ENCODE results near the gene SLCO6A1. TPM values are rescaled to one million over a fixed set of nuclear protein-coding genes. Genes with fewer than 3 reads are reported as not detected.

The SLCO6A1 gene, protein sequence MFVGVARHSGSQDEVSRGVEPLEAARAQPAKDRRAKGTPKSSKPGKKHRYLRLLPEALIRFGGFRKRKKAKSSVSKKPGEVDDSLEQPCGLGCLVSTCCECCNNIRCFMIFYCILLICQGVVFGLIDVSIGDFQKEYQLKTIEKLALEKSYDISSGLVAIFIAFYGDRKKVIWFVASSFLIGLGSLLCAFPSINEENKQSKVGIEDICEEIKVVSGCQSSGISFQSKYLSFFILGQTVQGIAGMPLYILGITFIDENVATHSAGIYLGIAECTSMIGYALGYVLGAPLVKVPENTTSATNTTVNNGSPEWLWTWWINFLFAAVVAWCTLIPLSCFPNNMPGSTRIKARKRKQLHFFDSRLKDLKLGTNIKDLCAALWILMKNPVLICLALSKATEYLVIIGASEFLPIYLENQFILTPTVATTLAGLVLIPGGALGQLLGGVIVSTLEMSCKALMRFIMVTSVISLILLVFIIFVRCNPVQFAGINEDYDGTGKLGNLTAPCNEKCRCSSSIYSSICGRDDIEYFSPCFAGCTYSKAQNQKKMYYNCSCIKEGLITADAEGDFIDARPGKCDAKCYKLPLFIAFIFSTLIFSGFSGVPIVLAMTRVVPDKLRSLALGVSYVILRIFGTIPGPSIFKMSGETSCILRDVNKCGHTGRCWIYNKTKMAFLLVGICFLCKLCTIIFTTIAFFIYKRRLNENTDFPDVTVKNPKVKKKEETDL
- not detected in 3 replicates for polyA plus RNA-seq
- not detected for polyA plus RNA-seq (2011; ENCODE audit: low read depth)
- polyA plus RNA-seq (2011; cell fraction: cytosol; rRNA removed) = not detected in 2 replicates
- not detected in 2 replicates for polyA plus RNA-seq (2011; cell fraction: nucleus; rRNA removed)
- not detected in 2 replicates for polyA plus RNA-seq (2012; ENCODE audit: low replicate concordance)
- not detected in 3 replicates for polyA minus RNA-seq
- not detected for polyA minus RNA-seq (2011; cell fraction: cytosol; rRNA and poly(A)+ RNA removed)
- polyA minus RNA-seq (2011; cell fraction: nucleus; rRNA and poly(A)+ RNA removed) = not detected in 2 replicates

- Histone ChIP-seq H3K9me1 (ENCODE audit: control insufficient read depth, extremely low read depth, insufficient read depth, low read length) (no peaks in the 10 kb centered on the region), H3K4me1 (ENCODE audit: control insufficient read depth, extremely low read depth, insufficient read depth, low read length) (no peaks in the 10 kb centered on the region), H3K27ac (ENCODE audit: control insufficient read depth, insufficient read depth, low read length) (no peak within 1 kb of the TSS), H3K27me3 (ENCODE audit: control insufficient read depth, extremely low read depth, insufficient read depth, low read length) (no peaks in the 10 kb centered on the region), H2AFZ (ENCODE audit: control insufficient read depth, low read length) (no peak within 1 kb of the TSS), H3K4me2 (ENCODE audit: control insufficient read depth, extremely low read depth, insufficient read depth, low read depth, low read length) (no peak within 1 kb of the TSS), H3K4me3 (ENCODE audit: control insufficient read depth in 2 of 3, extremely low read depth in 1 of 3, insufficient read depth in 2 of 3, low read depth in 1 of 3, low read length in 3 of 3) (no peak within 1 kb of the TSS), H3K9me3 (ENCODE audit: control insufficient read depth, low read depth, low read length) (no peaks in the 10 kb centered on the region), H4K20me1 (ENCODE audit: control insufficient read depth, extremely low read depth, insufficient read depth, low read length) (no peaks in the 10 kb centered on the region), H3K79me2 (ENCODE audit: control insufficient read depth, insufficient read depth, low read length) (no peaks in the 10 kb centered on the region), H3K9ac (ENCODE audit: control insufficient read depth, extremely low read depth, insufficient read depth, low read length) (no peak within 1 kb of the TSS), H3K36me3 (ENCODE audit: control insufficient read depth in 2 of 2, extremely low read depth in 1 of 2, insufficient read depth in 2 of 2, low read length in 2 of 2) (no peaks in the 10 kb centered on the region)
- dilution Hi-C loops (cut with MboI; ENCODE audit: extremely low pct_ligation_motif_present, low sequenced_read_pairs) = no loop called here
- DNase-seq (ENCODE audit: low read depth, low spot score) (no peak), FAIRE-seq (no peak)
- TF ChIP-seq EZH2 (IDR thresholded peaks at IDR 0.05; ENCODE audit: low read length) (no peak), CTCF (optimal IDR thresholded peaks at IDR 0.05 in 1 of 3, IDR thresholded peaks at IDR 0.05 in 1 of 3, conservative IDR thresholded peaks at IDR 0.05 in 1 of 3; ENCODE audit: extremely low read depth in 1 of 3, insufficient read depth in 2 of 3, low read length in 3 of 3) (no peak)
These were observed at the start of gene SLCO6A1 for GRCh38 chr5:102498271-102499034. Gene SLCO6A1, minus strand, starts transcription at chr5:102499001. Its CDS starts 157 bp downstream, at chr5:102498844.

GRCh38 chr5:102547141-102548035 lies 48.6 kb upstream of the SLCO6A1 start:
- H3K36me3 ChIP-seq (ENCODE audit: control insufficient read depth in 2 of 2, extremely low read depth in 1 of 2, insufficient read depth in 2 of 2, low read length in 2 of 2) = no peaks in the 10 kb centered on the region
- no peaks in the 10 kb centered on the region for H3K9me3 ChIP-seq (ENCODE audit: control insufficient read depth, low read depth, low read length)
- TF ChIP-seq CTCF (optimal IDR thresholded peaks at IDR 0.05 in 1 of 3, IDR thresholded peaks at IDR 0.05 in 1 of 3, conservative IDR thresholded peaks at IDR 0.05 in 1 of 3; ENCODE audit: extremely low read depth in 1 of 3, insufficient read depth in 2 of 3, low read length in 3 of 3) = no peak
- no peak for TF ChIP-seq EZH2 (IDR thresholded peaks at IDR 0.05; ENCODE audit: low read length)
- DNase-seq (ENCODE audit: low read depth, low spot score) (no peak), FAIRE-seq (no peak)
- H3K9ac ChIP-seq (ENCODE audit: control insufficient read depth, extremely low read depth, insufficient read depth, low read length) = no peak overlapping the region
- H3K4me3 ChIP-seq (ENCODE audit: control insufficient read depth in 2 of 3, extremely low read depth in 1 of 3, insufficient read depth in 2 of 3, low read depth in 1 of 3, low read length in 3 of 3) = no peak overlapping the region
- H3K4me1 ChIP-seq (ENCODE audit: control insufficient read depth, extremely low read depth, insufficient read depth, low read length) = no peaks in the 10 kb centered on the region
- H3K79me2 ChIP-seq (ENCODE audit: control insufficient read depth, insufficient read depth, low read length) = no peaks in the 10 kb centered on the region
- no peaks in the 10 kb centered on the region for H4K20me1 ChIP-seq (ENCODE audit: control insufficient read depth, extremely low read depth, insufficient read depth, low read length)
- H3K27ac ChIP-seq (ENCODE audit: control insufficient read depth, insufficient read depth, low read length) = no peak overlapping the region
- dilution Hi-C loops (cut with MboI; ENCODE audit: extremely low pct_ligation_motif_present, low sequenced_read_pairs) = no loop called here
- H2AFZ ChIP-seq (ENCODE audit: control insufficient read depth, low read length) = no peak overlapping the region
- no peak overlapping the region for H3K4me2 ChIP-seq (ENCODE audit: control insufficient read depth, extremely low read depth, insufficient read depth, low read depth, low read length)
- H3K27me3 ChIP-seq (ENCODE audit: control insufficient read depth, extremely low read depth, insufficient read depth, low read length) = no peaks in the 10 kb centered on the region
- no peaks in the 10 kb centered on the region for H3K9me1 ChIP-seq (ENCODE audit: control insufficient read depth, extremely low read depth, insufficient read depth, low read length)

Measured in keratinocyte (primary cell).